HG02884 (cell line): ENCODE measurements around the gene AFG3L2.
A peak's percentile ranks its signal among the peaks of the same experiment; 100 is the strongest.

Experiments used
- ATAC-seq: cut with Tn5 transposase; IDR thresholded peaks from one replicate; pipeline ENCODE4 v1.9.1; 2021; ENCODE audit warnings: mild to moderate bottlenecking, moderate library complexity; ENCODE audit not compliant: unreplicated experiment

AFG3L2 gene

GRCh38 chr18:12306752-12307700 lies 70.0 kb downstream of the AFG3L2 start:
- ATAC-seq, result peak; percentile 10

GRCh38 chr18:12305930-12306629 lies 70.9 kb downstream of the AFG3L2 start:
- no peak for ATAC-seq

GRCh38 chr18:12305211-12305610 lies 71.8 kb downstream of the AFG3L2 start:
- ATAC-seq, result no peak

GRCh38 chr18:12304351-12305210 lies 72.4 kb downstream of the AFG3L2 start:
- ATAC-seq, result no peak

GRCh38 chr18:12302391-12303147 lies 74.5 kb downstream of the AFG3L2 start:
- no peak for ATAC-seq

- ATAC-seq, result no peak
Observed at GRCh38 chr18:12301263-12302005, 75.6 kb downstream of the AFG3L2 start.

- ATAC-seq, result no peak
Observed at GRCh38 chr18:12299862-12300261, 77.2 kb downstream of the AFG3L2 start.

- ATAC-seq, result no peak
Observed at GRCh38 chr18:12296457-12296856, 80.6 kb downstream of the AFG3L2 start.

- no peak for ATAC-seq
Observed at GRCh38 chr18:12296087-12296403, 81.0 kb downstream of the AFG3L2 start.

GRCh38 chr18:12295389-12296086 lies 81.5 kb downstream of the AFG3L2 start:
- ATAC-seq, result no peak

GRCh38 chr18:12293831-12294230 lies 83.2 kb downstream of the AFG3L2 start:
- ATAC-seq, result no peak

- no peak for ATAC-seq
Observed at GRCh38 chr18:12291690-12292089, 85.3 kb downstream of the AFG3L2 start.

GRCh38 chr18:12291161-12291560 lies 85.9 kb downstream of the AFG3L2 start:
- ATAC-seq, result no peak

GRCh38 chr18:12290086-12290485 lies 86.9 kb downstream of the AFG3L2 start:
- no peak for ATAC-seq

GRCh38 chr18:12288403-12288755 lies 88.6 kb downstream of the AFG3L2 start:
- ATAC-seq, result no peak

GRCh38 chr18:12287684-12288402 lies 89.2 kb downstream of the AFG3L2 start:
- ATAC-seq, result no peak

- ATAC-seq, result no peak
Observed at GRCh38 chr18:12287131-12287681, 89.8 kb downstream of the AFG3L2 start.

GRCh38 chr18:12283666-12284065 lies 93.4 kb downstream of the AFG3L2 start:
- no peak for ATAC-seq
